K562 (cell line): ENCODE results near the gene FLII. TPM values are rescaled to one million over a fixed set of nuclear protein-coding genes. Genes with fewer than 3 reads are reported as not detected.

ENCODE experiments used
- CBFB ChIP-seq: sonication (generic); formaldehyde crosslinking; IDR thresholded peaks from 2 replicates; pipeline ENCODE4 v1.4.0; 2020; ENCODE audit warnings: mild to moderate bottlenecking, missing genetic modification reagents
- CEBPG ChIP-seq, 3 experiments: fragments of 200-800 bp in 1 of 3; sonication (Bioruptor generic) in 1 of 3; sonication (generic) in 1 of 3; formaldehyde crosslinking in 1 of 3; IDR thresholded peaks in 2 of 3; conservative IDR thresholded peaks in 1 of 3; 2 replicates each; pipeline versions ENCODE4 v1.6.1 to v1.8.0; 2016 to 2022; ENCODE audit warnings: missing compliant biosample characterization in 2 of 3, missing genetic modification characterization in 2 of 3, mild to moderate bottlenecking in 1 of 3, missing genetic modification reagents in 1 of 3
- E2F3 ChIP-seq: fragments of 250-450 bp; sonication (Bioruptor Pico); IDR thresholded peaks from 2 replicates; pipeline ENCODE4 v1.4.0; 2020; ENCODE audit warnings: mild to moderate bottlenecking
- FOXM1 ChIP-seq, 2 experiments: fragments of 450-650 bp in 1 of 2; sonication (generic) in 1 of 2; formaldehyde crosslinking in 1 of 2; IDR thresholded peaks; 2 replicates each; pipeline versions ENCODE4 v1.6.1 to v1.9.0; 2017 to 2022; ENCODE audit warnings: low read depth in 2 of 2, mild to moderate bottlenecking in 2 of 2, missing genetic modification reagents in 1 of 2, moderate library complexity in 1 of 2
- GTF2E2 ChIP-seq: fragments of 200-800 bp; sonication (Bioruptor generic); IDR thresholded peaks from 2 replicates; pipeline ENCODE4 v1.6.1; 2016; ENCODE audit warnings: missing genetic modification characterization, missing compliant biosample characterization
- GTF2F1 ChIP-seq: IDR thresholded peaks from 2 replicates; pipeline ENCODE4 v1.6.1; 2011; ENCODE audit warnings: low read depth, low read length, improper control_type of control experiment
- HIVEP1 ChIP-seq: fragments of 250-450 bp; sonication (Bioruptor Pico); IDR thresholded peaks from 2 replicates; pipeline ENCODE4 v1.4.0; 2020; ENCODE audit warnings: mild to moderate bottlenecking
- KAT2B ChIP-seq: IDR thresholded peaks from one replicate; pipeline ENCODE4 v1.6.1; 2012; ENCODE audit warnings: low read depth, mild to moderate bottlenecking, control low read depth, inconsistent platforms, low read length, moderate library complexity
- LCOR ChIP-seq: sonication (generic); formaldehyde crosslinking; IDR thresholded peaks from 2 replicates; pipeline ENCODE4 v1.8.0; 2022; ENCODE audit warnings: mild to moderate bottlenecking, missing genetic modification reagents
- MCM7 ChIP-seq, 2 experiments: fragments of 450-650 bp; IDR thresholded peaks; 2 replicates each; pipeline ENCODE4 v1.6.1; 2016 to 2018
- MECOM ChIP-seq: fragments of 250-450 bp; sonication (Bioruptor Pico); IDR thresholded peaks from 2 replicates; pipeline ENCODE4 v1.8.0; 2022; ENCODE audit warnings: inconsistent platforms
- MED1 ChIP-seq: sonication (generic); formaldehyde crosslinking; IDR thresholded peaks from 2 replicates; pipeline ENCODE4 v1.8.1; 2023; ENCODE audit warnings: missing genetic modification reagents, borderline replicate concordance
- PPARD ChIP-seq: fragments of 250-450 bp; sonication (Bioruptor Pico); IDR thresholded peaks from 2 replicates; pipeline ENCODE4 v1.8.0; 2022; ENCODE audit warnings: inconsistent platforms, mild to moderate bottlenecking, moderate library complexity
- RHOXF2B ChIP-seq: fragments of 250-450 bp; sonication (Bioruptor Pico); conservative IDR thresholded peaks from 2 replicates; pipeline ENCODE4 v1.5.1; 2021
- SMARCA5 ChIP-seq: fragments of 450-650 bp; IDR thresholded peaks from 2 replicates; pipeline ENCODE4 v1.6.1; 2016
- SP1 ChIP-seq: sonication (generic); formaldehyde crosslinking; IDR thresholded peaks from 2 replicates; pipeline ENCODE4 v1.8.1; 2022; ENCODE audit warnings: mild to moderate bottlenecking, missing genetic modification reagents
- ZFP36 ChIP-seq: fragments of 150-350 bp; IDR thresholded peaks from 2 replicates; pipeline ENCODE4 v1.6.1; 2018; ENCODE audit warnings: low read length, low read depth; ENCODE audit not compliant: partially characterized antibody
- polyA plus RNA-seq, 8 experiments: library from polyadenylated mRNA; depleted of rRNA in 4 of 8; stranded (reverse) in 5 of 8; unstranded in 3 of 8; fragments of >200 nt; fragmentation: Nextera tagmentation in 2 of 8; fragmentation: Illumina TruSeq in 1 of 8; extraction: Ambion mirVana in 2 of 8; extraction: Trizol in 1 of 8; gene quantifications; 2 replicates each; pipeline versions ENCODE4 v1.2.1 to v1.2.3, GENCODE V29; 2011 to 2014; ENCODE audit warnings: inconsistent platforms in 1 of 8, missing spikeins in 1 of 8
- total RNA-seq, 7 experiments: library from RNA; depleted of rRNA in 6 of 7; stranded (reverse); fragments of >200 nt in 6 of 7; fragmentation: Illumina TruSeq in 2 of 7; extraction: Trizol in 2 of 7; gene quantifications; 2 replicates each; pipeline versions ENCODE4 v1.2.1 to v1.2.3, GENCODE V29; 2011 to 2021; ENCODE audit warnings: low replicate concordance in 1 of 7
- TF ChIP-seq, protein P1 (sequence below): IDR thresholded peaks from 2 replicates; pipeline ENCODE4 v1.6.1; 2011; ENCODE audit not compliant: insufficient read length; ENCODE audit errors: extremely low read depth
- TF ChIP-seq, protein P2 (sequence below): sonication (generic); formaldehyde crosslinking; IDR thresholded peaks from 2 replicates; pipeline ENCODE4 v1.8.0; 2022; ENCODE audit warnings: mild to moderate bottlenecking, missing genetic modification reagents
- TF ChIP-seq, protein P3 (sequence below): sonication (generic); formaldehyde crosslinking; IDR thresholded peaks from 2 replicates; pipeline ENCODE4 v1.8.1; 2023; ENCODE audit warnings: mild to moderate bottlenecking, missing genetic modification reagents
- TF ChIP-seq, protein P4 (sequence below): sonication (generic); formaldehyde crosslinking; IDR thresholded peaks from 2 replicates; pipeline ENCODE4 v1.9.0; 2022; ENCODE audit warnings: mild to moderate bottlenecking, missing genetic modification reagents
- TF ChIP-seq, protein P5 (sequence below): fragments of 450-650 bp; IDR thresholded peaks from 2 replicates; pipeline ENCODE4 v1.6.1; 2017; ENCODE audit warnings: antibody characterized with exemption, mild to moderate bottlenecking

Gene FLII
- total and polyA plus RNA-seq, 9 of the 15 experiments (the other 6 are each of a cell fraction or from before 2014, with no cell fraction given) = 11.7 to 126 (median 82.5) TPM

DNA sequence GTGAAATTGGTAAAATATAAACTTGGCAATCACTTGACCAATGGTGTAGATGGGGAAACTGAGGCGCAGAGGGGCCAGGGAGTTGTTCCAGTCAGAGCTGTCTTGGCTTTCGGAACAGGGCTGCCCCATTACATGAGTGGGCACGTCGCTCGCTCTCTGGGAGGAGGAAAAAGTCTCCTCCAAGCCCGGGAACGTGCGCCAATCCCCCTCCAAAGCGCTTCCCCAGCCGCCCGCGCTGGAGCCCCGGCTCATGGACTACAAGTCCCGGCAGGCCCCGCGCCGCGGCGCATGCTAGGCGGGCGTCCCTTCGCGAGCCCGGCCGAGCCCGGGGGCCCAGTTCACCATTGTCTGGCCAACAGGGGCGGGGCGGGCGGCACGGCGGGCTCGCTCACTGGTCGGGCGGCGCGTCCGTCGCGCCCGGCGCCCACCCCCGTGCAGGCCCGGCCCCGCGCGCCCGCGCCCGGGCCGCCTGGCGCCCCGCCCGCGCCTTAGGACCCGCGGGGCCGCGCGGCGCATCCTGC is 33.4 kb downstream of the FLII start, which contains the start of gene LLGL1 (continued):
- TF ChIP-seq ZFP36 = no peak
- no peak for TF ChIP-seq MECOM (CRISPR knock-in tag)
- TF ChIP-seq CBFB (CRISPR knock-in tag) = no peak
- TF ChIP-seq, protein P1, sequence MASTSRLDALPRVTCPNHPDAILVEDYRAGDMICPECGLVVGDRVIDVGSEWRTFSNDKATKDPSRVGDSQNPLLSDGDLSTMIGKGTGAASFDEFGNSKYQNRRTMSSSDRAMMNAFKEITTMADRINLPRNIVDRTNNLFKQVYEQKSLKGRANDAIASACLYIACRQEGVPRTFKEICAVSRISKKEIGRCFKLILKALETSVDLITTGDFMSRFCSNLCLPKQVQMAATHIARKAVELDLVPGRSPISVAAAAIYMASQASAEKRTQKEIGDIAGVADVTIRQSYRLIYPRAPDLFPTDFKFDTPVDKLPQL = no peak
- TF ChIP-seq HIVEP1 (CRISPR knock-in tag) = no peak
- no peak for TF ChIP-seq SP1 (CRISPR knock-in tag)
- 0 out of 2 replicates have a peak, but pooled peaks have one; percentile 17 for TF ChIP-seq E2F3
- no peak for TF ChIP-seq KAT2B
- TF ChIP-seq, protein P2, sequence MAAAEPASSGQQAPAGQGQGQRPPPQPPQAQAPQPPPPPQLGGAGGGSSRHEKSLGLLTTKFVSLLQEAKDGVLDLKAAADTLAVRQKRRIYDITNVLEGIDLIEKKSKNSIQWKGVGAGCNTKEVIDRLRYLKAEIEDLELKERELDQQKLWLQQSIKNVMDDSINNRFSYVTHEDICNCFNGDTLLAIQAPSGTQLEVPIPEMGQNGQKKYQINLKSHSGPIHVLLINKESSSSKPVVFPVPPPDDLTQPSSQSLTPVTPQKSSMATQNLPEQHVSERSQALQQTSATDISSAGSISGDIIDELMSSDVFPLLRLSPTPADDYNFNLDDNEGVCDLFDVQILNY (CRISPR knock-in tag) = no peak
- no peak for TF ChIP-seq MCM7 (IDR thresholded peaks at IDR 0.05)
- no peak for TF ChIP-seq MED1 (CRISPR knock-in tag)
- TF ChIP-seq GTF2E2 = no peak
- TF ChIP-seq CEBPG (CRISPR knock-in tag; IDR thresholded peaks at IDR 0.05) = no peak
- no peak for TF ChIP-seq CEBPG (tag; conservative IDR thresholded peaks at IDR 0.05 in 1 of 2, IDR thresholded peaks at IDR 0.05 in 1 of 2)
- no peak for TF ChIP-seq RHOXF2B
- TF ChIP-seq, protein P3, sequence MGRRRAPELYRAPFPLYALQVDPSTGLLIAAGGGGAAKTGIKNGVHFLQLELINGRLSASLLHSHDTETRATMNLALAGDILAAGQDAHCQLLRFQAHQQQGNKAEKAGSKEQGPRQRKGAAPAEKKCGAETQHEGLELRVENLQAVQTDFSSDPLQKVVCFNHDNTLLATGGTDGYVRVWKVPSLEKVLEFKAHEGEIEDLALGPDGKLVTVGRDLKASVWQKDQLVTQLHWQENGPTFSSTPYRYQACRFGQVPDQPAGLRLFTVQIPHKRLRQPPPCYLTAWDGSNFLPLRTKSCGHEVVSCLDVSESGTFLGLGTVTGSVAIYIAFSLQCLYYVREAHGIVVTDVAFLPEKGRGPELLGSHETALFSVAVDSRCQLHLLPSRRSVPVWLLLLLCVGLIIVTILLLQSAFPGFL (CRISPR knock-in tag) = no peak
- TF ChIP-seq, protein P4, sequence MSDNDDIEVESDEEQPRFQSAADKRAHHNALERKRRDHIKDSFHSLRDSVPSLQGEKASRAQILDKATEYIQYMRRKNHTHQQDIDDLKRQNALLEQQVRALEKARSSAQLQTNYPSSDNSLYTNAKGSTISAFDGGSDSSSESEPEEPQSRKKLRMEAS (CRISPR knock-in tag) = no peak
- TF ChIP-seq, protein P5, sequence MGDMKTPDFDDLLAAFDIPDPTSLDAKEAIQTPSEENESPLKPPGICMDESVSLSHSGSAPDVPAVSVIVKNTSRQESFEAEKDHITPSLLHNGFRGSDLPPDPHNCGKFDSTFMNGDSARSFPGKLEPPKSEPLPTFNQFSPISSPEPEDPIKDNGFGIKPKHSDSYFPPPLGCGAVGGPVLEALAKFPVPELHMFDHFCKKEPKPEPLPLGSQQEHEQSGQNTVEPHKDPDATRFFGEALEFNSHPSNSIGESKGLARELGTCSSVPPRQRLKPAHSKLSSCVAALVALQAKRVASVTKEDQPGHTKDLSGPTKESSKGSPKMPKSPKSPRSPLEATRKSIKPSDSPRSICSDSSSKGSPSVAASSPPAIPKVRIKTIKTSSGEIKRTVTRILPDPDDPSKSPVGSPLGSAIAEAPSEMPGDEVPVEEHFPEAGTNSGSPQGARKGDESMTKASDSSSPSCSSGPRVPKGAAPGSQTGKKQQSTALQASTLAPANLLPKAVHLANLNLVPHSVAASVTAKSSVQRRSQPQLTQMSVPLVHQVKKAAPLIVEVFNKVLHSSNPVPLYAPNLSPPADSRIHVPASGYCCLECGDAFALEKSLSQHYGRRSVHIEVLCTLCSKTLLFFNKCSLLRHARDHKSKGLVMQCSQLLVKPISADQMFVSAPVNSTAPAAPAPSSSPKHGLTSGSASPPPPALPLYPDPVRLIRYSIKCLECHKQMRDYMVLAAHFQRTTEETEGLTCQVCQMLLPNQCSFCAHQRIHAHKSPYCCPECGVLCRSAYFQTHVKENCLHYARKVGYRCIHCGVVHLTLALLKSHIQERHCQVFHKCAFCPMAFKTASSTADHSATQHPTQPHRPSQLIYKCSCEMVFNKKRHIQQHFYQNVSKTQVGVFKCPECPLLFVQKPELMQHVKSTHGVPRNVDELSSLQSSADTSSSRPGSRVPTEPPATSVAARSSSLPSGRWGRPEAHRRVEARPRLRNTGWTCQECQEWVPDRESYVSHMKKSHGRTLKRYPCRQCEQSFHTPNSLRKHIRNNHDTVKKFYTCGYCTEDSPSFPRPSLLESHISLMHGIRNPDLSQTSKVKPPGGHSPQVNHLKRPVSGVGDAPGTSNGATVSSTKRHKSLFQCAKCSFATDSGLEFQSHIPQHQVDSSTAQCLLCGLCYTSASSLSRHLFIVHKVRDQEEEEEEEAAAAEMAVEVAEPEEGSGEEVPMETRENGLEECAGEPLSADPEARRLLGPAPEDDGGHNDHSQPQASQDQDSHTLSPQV = no peak
- TF ChIP-seq SMARCA5 = no peak
- no peak for TF ChIP-seq FOXM1 (IDR thresholded peaks at IDR 0.05; ENCODE audit: low read depth)
- TF ChIP-seq FOXM1 (CRISPR knock-in tag; IDR thresholded peaks at IDR 0.05; ENCODE audit: low read depth) = no peak
- TF ChIP-seq GTF2F1 = no peak
- no peak for TF ChIP-seq LCOR (CRISPR knock-in tag)
- no peak for TF ChIP-seq PPARD (CRISPR knock-in tag)
